Cardiac muscle cell (in vitro differentiated cells and primary cell): ENCODE data around the gene EFHC1. TPM values are rescaled to one million over a fixed set of nuclear protein-coding genes. Genes with fewer than 3 reads are reported as not detected.

ENCODE experiments used
- DNase-seq, 2 donors: peaks; one replicate each; pipeline versions ENCODE4 v3.0.0 to v3.0.0-alpha.2; 2010 to 2017; ENCODE audit warnings: low read depth in 1 of 2, low spot score in 1 of 2
- H3K27ac ChIP-seq: fragments of 200-600 bp; sonication (generic); 2 replicates; pipeline ENCODE4 v1.5.1; 2016
- H3K27me3 ChIP-seq: fragments of 200-600 bp; sonication (generic); 2 replicates; pipeline ENCODE4 v1.6.0; 2016; ENCODE audit warnings: control low read depth
- H3K36me3 ChIP-seq: fragments of 200-600 bp; sonication (generic); 2 replicates; pipeline ENCODE4 v1.5.1; 2016; ENCODE audit warnings: control low read depth
- H3K4me1 ChIP-seq: fragments of 200-600 bp; sonication (generic); 2 replicates; pipeline ENCODE4 v1.8.1; 2017; ENCODE audit warnings: low read depth, mild to moderate bottlenecking, mixed run types
- H3K4me3 ChIP-seq: fragments of 200-600 bp; sonication (generic); 2 replicates; pipeline ENCODE4 v1.5.1; 2016; ENCODE audit warnings: mild to moderate bottlenecking
- H3K9me3 ChIP-seq: fragments of 200-600 bp; sonication (generic); 2 replicates; pipeline ENCODE4 v1.5.1; 2017; ENCODE audit warnings: low read depth, mild to moderate bottlenecking, control low read depth
- CTCF ChIP-seq: IDR thresholded peaks from 2 replicates; pipeline ENCODE4 v1.5.1; 2012; ENCODE audit warnings: low read depth, mild to moderate bottlenecking, low read length
- polyA plus RNA-seq: library from polyadenylated mRNA; unstranded; fragments of >200 nt; fragmentation: Nextera tagmentation; extraction: Ambion mirVana; gene quantifications from 2 replicates; pipeline ENCODE4 v1.2.1, GENCODE V29; 2016
- total RNA-seq: library from RNA; depleted of rRNA; stranded (reverse); fragments of >200 nt; gene quantifications from 2 replicates; pipeline ENCODE4 v1.2.3, GENCODE V29; 2016

The EFHC1 gene
- total and polyA plus RNA-seq, 2 experiments from 2014 or later: 21.0 to 22.7 TPM

GRCh38 chr6:52560462-52560861, 140.3 kb downstream of the EFHC1 start:
- no peak for DNase-seq
- H3K4me3 ChIP-seq: no peak overlapping the region
- no peaks in the 10 kb centered on the region for H3K27me3 ChIP-seq
- no peak for TF ChIP-seq CTCF
- H3K27ac ChIP-seq: no peak overlapping the region
- peaks cover 10% of the 10 kb centered on the region for H3K4me1 ChIP-seq
- no peaks in the 10 kb centered on the region for H3K36me3 ChIP-seq
- H3K9me3 ChIP-seq: no peaks in the 10 kb centered on the region

- Histone ChIP-seq H3K4me1 (peaks cover 8% of the 10 kb centered on the region), H3K9me3 (no peaks in the 10 kb centered on the region), H3K27me3 (no peaks in the 10 kb centered on the region), H3K27ac (no peak overlapping the region), H3K4me3 (no peak overlapping the region), H3K36me3 (no peaks in the 10 kb centered on the region)
- no peak for TF ChIP-seq CTCF
- DNase-seq: peak in 1 of 2 donors; percentile 48
Observed at GRCh38 chr6:52562911-52563310, 142.8 kb downstream of the EFHC1 start.

- no peaks in the 10 kb centered on the region for H3K36me3 ChIP-seq
- no peaks in the 10 kb centered on the region for H3K27me3 ChIP-seq
- no peak for TF ChIP-seq CTCF
- H3K9me3 ChIP-seq: no peaks in the 10 kb centered on the region
- DNase-seq: no peak
- no peak overlapping the region for H3K4me3 ChIP-seq
- H3K4me1 ChIP-seq: peaks cover 6% of the 10 kb centered on the region
- no peak overlapping the region for H3K27ac ChIP-seq
Observed at GRCh38 chr6:52564856-52565255, 144.7 kb downstream of the EFHC1 start.

- TF ChIP-seq CTCF: no peak
- H3K4me3 ChIP-seq: no peak overlapping the region
- no peaks in the 10 kb centered on the region for H3K27me3 ChIP-seq
- peaks cover 20% of the 10 kb centered on the region for H3K4me1 ChIP-seq
- no peaks in the 10 kb centered on the region for H3K9me3 ChIP-seq
- no peak for DNase-seq
- H3K27ac ChIP-seq: no peak overlapping the region
- H3K36me3 ChIP-seq: no peaks in the 10 kb centered on the region
Observed at GRCh38 chr6:52566201-52566600, 146.1 kb downstream of the EFHC1 start.

- H3K4me1 ChIP-seq: peaks cover 24% of the 10 kb centered on the region
- H3K36me3 ChIP-seq: no peaks in the 10 kb centered on the region
- H3K27me3 ChIP-seq: no peaks in the 10 kb centered on the region
- DNase-seq: peak in 1 of 2 donors; percentile 86
- H3K27ac ChIP-seq: no peak overlapping the region
- TF ChIP-seq CTCF: no peak
- no peaks in the 10 kb centered on the region for H3K9me3 ChIP-seq
- H3K4me3 ChIP-seq: no peak overlapping the region
Observed at GRCh38 chr6:52566853-52567279, 146.7 kb downstream of the EFHC1 start.

GRCh38 chr6:52568320-52568719, 148.2 kb downstream of the EFHC1 start:
- H3K27ac ChIP-seq: no peak overlapping the region
- H3K4me1 ChIP-seq: peaks cover 32% of the 10 kb centered on the region
- H3K27me3 ChIP-seq: no peaks in the 10 kb centered on the region
- no peak overlapping the region for H3K4me3 ChIP-seq
- no peaks in the 10 kb centered on the region for H3K9me3 ChIP-seq
- no peak for TF ChIP-seq CTCF
- DNase-seq: no peak
- H3K36me3 ChIP-seq: no peaks in the 10 kb centered on the region
